MM.1S (cell line): ENCODE data around the gene EMILIN3.

Experiments
- DNase-seq: peaks from one replicate; pipeline ENCODE4 v3.0.0-alpha.2; 2015
- H2AFZ ChIP-seq: fragments of 300-600 bp; sonication (generic); 2 replicates; pipeline ENCODE4 v1.6.0; 2016; ENCODE audit warnings: antibody characterized with exemption, low read length
- H3F3A ChIP-seq: fragments of 300-600 bp; sonication (generic); 2 replicates; pipeline ENCODE4 v1.6.1; 2016; ENCODE audit warnings: mild to moderate bottlenecking, antibody characterized with exemption, low read length, moderate library complexity, mixed read lengths; ENCODE audit not compliant: insufficient read depth
- H3K27ac ChIP-seq: fragments of 300-600 bp; sonication (generic); 2 replicates; pipeline ENCODE4 v1.5.1; 2016; ENCODE audit warnings: mild to moderate bottlenecking, low read length
- H3K27me3 ChIP-seq: fragments of 300-600 bp; sonication (generic); replicated peaks from 2 replicates; pipeline ENCODE4 v1.6.0; 2016; ENCODE audit warnings: low read length; ENCODE audit not compliant: insufficient read depth
- H3K36me3 ChIP-seq: fragments of 300-600 bp; sonication (generic); replicated peaks from 2 replicates; pipeline ENCODE4 v1.6.1; 2016; ENCODE audit warnings: mild to moderate bottlenecking, low read length, mixed read lengths; ENCODE audit not compliant: insufficient read depth
- H3K4me1 ChIP-seq: fragments of 300-600 bp; sonication (generic); 2 replicates; pipeline ENCODE4 v1.6.1; 2016; ENCODE audit warnings: low read length, mixed read lengths
- H3K4me2 ChIP-seq: fragments of 300-600 bp; sonication (generic); 2 replicates; pipeline ENCODE4 v1.6.0; 2016; ENCODE audit warnings: low read depth, low read length
- H3K4me3 ChIP-seq: fragments of 300-600 bp; sonication (generic); 2 replicates; pipeline ENCODE4 v1.5.1; 2016; ENCODE audit warnings: low read length, mixed read lengths
- H3K79me2 ChIP-seq: fragments of 300-600 bp; sonication (generic); 2 replicates; pipeline ENCODE4 v1.6.1; 2016; ENCODE audit warnings: mixed run types, low read length, mixed read lengths
- H3K9ac ChIP-seq: fragments of 300-600 bp; sonication (generic); 2 replicates; pipeline ENCODE4 v1.6.1; 2016; ENCODE audit warnings: low read length, mixed read lengths
- H3K9me2 ChIP-seq: fragments of 300-600 bp; sonication (generic); replicated peaks from 2 replicates; pipeline ENCODE4 v1.6.1; 2016; ENCODE audit warnings: mild to moderate bottlenecking, low read length, mixed read lengths; ENCODE audit not compliant: insufficient read depth
- H3K9me3 ChIP-seq: fragments of 300-600 bp; sonication (generic); replicated peaks from 2 replicates; pipeline ENCODE4 v1.6.1; 2016; ENCODE audit warnings: mild to moderate bottlenecking, low read length, mixed read lengths; ENCODE audit not compliant: insufficient read depth
- H4K20me1 ChIP-seq: fragments of 300-600 bp; sonication (generic); 2 replicates; pipeline ENCODE4 v1.6.1; 2016; ENCODE audit warnings: mild to moderate bottlenecking, low read length, moderate library complexity, mixed read lengths; ENCODE audit not compliant: insufficient read depth
- CTCF ChIP-seq: fragments of 300-600 bp; sonication (generic); IDR thresholded peaks from 2 replicates; pipeline ENCODE4 v1.5.1; 2016; ENCODE audit warnings: antibody characterized with exemption, low read length, mixed read lengths
- EZH2 ChIP-seq: fragments of 300-600 bp; sonication (generic); optimal IDR thresholded peaks from 2 replicates; pipeline ENCODE3; 2017; ENCODE audit warnings: low read depth, mild to moderate bottlenecking, antibody characterized with exemption, low read length, mixed read lengths
- EZH2phosphoT487 ChIP-seq: fragments of 300-600 bp; sonication (generic); IDR thresholded peaks from 2 replicates; pipeline ENCODE4 v1.6.1; 2018; ENCODE audit warnings: antibody characterized with exemption, low read length

EMILIN3 gene

GRCh38 chr20:41382791-41383305, 16.2 kb upstream of the EMILIN3 start:
- Histone ChIP-seq H3K36me3 (no peaks in the 10 kb centered on the region), H3K79me2 (no peaks in the 10 kb centered on the region), H3K9me2 (no peaks in the 10 kb centered on the region), H2AFZ (no peak overlapping the region), H3K4me1 (no peaks in the 10 kb centered on the region), H4K20me1 (no peaks in the 10 kb centered on the region), H3K27ac (no peak overlapping the region), H3K9ac (no peak overlapping the region), H3K27me3 (no peaks in the 10 kb centered on the region), H3K4me2 (no peak overlapping the region), H3K9me3 (no peaks in the 10 kb centered on the region), H3F3A (no peaks in the 10 kb centered on the region), H3K4me3 (no peak overlapping the region)
- TF ChIP-seq CTCF (no peak), EZH2 (no peak), EZH2phosphoT487 (no peak)
- DNase-seq: no peak

GRCh38 chr20:41380551-41381193, 14.1 kb upstream of the EMILIN3 start:
- Histone ChIP-seq H4K20me1 (no peaks in the 10 kb centered on the region), H3K36me3 (no peaks in the 10 kb centered on the region), H3F3A (no peaks in the 10 kb centered on the region), H3K9ac (no peak overlapping the region), H3K4me2 (no peak overlapping the region), H3K4me3 (no peak overlapping the region), H3K9me2 (no peaks in the 10 kb centered on the region), H3K4me1 (no peaks in the 10 kb centered on the region), H2AFZ (no peak overlapping the region), H3K9me3 (no peaks in the 10 kb centered on the region), H3K79me2 (no peaks in the 10 kb centered on the region), H3K27me3 (no peaks in the 10 kb centered on the region), H3K27ac (no peak overlapping the region)
- no peak for TF ChIP-seq CTCF
- no peak for TF ChIP-seq EZH2
- TF ChIP-seq EZH2phosphoT487: no peak
- DNase-seq: no peak

GRCh38 chr20:41379551-41379950, 12.9 kb upstream of the EMILIN3 start:
- H4K20me1 ChIP-seq: no peaks in the 10 kb centered on the region
- no peaks in the 10 kb centered on the region for H3K79me2 ChIP-seq
- H3K9me2 ChIP-seq: no peaks in the 10 kb centered on the region
- no peak overlapping the region for H3K4me3 ChIP-seq
- H3K27me3 ChIP-seq: no peaks in the 10 kb centered on the region
- TF ChIP-seq EZH2: no peak
- TF ChIP-seq EZH2phosphoT487: no peak
- TF ChIP-seq CTCF: no peak
- no peak overlapping the region for H3K27ac ChIP-seq
- H2AFZ ChIP-seq: no peak overlapping the region
- H3K36me3 ChIP-seq: no peaks in the 10 kb centered on the region
- no peak for DNase-seq
- H3K9ac ChIP-seq: no peak overlapping the region
- H3K4me2 ChIP-seq: no peak overlapping the region
- no peaks in the 10 kb centered on the region for H3K4me1 ChIP-seq
- no peaks in the 10 kb centered on the region for H3K9me3 ChIP-seq
- no peaks in the 10 kb centered on the region for H3F3A ChIP-seq
